NCI-H2196 treated with DMSO at 0.1 percent for 48 hours (cell line): ENCODE measurements around the gene PFKL.

Source experiments
- DNase-seq: peaks from one replicate; lab custom pipeline; 2025; ENCODE audit not compliant: unreplicated experiment; lab: John Stamatoyannopoulos, UW

The PFKL gene

DNA sequence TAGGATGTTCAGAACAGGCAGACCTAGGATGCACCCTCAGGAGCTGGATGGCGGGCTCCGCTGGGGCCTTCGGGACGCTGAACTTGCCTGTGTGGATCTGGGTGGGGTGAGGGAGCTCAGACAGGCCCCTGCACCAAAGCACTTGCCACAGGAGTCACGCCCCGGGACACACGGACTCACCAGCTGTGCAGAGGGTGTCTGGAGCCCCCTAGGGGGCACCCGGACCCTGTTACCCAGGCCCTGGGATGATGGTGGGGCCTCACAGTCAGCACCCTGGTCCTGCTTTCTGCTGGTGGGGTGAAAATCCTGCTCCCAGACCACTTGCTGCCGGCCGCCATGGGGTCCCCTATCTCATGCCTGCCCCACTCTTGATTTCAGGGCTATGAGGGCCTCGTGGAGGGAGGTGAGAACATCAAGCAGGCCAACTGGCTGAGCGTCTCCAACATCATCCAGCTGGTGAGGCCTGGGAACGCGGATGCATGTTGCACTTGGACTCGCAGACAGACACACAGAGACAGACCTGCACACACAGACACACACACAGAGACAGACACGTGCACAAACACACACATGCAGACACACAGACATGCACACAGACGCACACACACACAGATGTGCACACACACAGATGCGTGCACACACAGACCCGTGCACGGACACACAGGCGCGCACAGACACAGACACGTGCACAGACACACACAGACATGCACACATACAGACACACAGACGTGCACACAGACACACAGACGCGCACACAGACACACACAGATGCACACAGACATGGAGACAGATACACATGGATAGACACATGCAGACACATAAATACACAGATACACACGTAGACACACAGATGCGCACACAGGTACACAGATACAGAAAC, 11.0 kb downstream of the PFKL start:
- DNase-seq: no peak

- DNase-seq: no peak
These were observed 12.2 kb downstream of the PFKL start for GRCh38 chr21:44312089-44312488.

DNA sequence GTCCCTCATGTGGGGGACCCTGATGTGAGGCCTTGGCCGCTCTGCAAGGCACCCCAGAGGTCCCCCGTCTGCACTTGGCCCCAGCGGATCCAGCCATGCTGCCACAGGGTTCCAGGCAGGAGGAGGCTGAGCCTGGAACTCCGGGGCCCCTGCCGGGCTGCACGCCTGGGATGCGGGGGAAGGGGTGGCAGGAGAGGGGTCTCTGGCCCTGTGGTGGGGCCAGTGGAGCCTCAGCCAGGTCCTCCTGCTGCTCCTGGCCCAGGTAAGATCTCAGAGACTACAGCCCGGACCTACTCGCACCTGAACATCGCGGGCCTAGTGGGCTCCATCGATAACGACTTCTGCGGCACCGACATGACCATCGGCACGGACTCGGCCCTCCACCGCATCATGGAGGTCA, 12.9 kb downstream of the PFKL start:
- no peak for DNase-seq

- DNase-seq: no peak
These were observed 13.6 kb downstream of the PFKL start for GRCh38 chr21:44313451-44313850.

DNA sequence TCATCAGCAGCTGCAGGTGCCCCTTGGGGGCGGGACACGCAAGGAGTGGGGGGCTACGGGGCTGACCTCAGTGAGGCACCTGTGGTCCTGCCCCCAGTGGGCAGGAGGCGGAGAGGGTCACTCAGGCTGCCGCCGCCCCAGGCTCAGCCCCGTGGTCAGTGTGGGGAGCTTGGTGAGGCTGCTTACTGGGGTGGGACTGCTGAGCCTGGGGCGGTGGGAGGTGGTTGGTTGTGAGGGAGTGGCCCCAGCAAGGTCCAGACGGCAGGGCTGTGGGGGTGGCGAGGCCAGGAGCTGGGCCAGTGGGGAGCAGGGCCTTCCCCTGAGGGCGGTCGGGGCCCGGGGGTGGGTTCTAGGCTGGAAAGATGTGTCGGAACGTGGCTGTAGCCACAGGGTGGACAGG, 14.3 kb downstream of the PFKL start:
- DNase-seq: no peak

GRCh38 chr21:44314561-44314960, 14.7 kb downstream of the PFKL start:
- no peak for DNase-seq

DNA sequence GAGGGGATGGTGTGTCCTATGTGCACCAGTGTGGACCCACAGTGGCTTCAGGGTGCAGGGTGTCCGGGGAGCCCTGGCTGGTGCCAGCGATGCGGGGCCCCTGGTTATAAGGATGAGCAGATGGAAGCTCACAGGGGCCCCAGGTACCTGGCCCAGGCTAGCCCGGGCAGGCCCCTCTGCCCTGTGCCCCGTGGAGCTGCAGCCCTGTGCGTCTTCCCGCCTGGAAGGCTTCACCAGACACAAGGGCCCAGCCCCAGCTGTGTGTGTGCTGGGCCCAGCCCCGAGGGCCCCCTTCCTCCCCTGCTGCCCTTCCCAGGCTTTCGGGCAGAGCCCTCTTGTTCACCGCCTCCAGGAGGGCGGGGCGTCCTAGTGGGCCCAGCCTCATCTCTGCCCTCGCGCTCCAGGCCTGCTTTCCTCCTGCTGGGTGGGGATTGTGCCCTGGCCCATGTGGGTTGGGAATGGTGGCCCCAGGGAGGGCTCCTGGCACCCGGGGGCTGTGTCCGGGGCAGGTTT, 15.9 kb downstream of the PFKL start:
- no peak for DNase-seq

- DNase-seq: no peak
These were observed 16.5 kb downstream of the PFKL start for GRCh38 chr21:44316277-44316900.

GRCh38 chr21:44317241-44317782, 17.5 kb downstream of the PFKL start:
- no peak for DNase-seq

- no peak for DNase-seq
These were observed 18.0 kb downstream of the PFKL start for GRCh38 chr21:44317871-44318270.

DNA sequence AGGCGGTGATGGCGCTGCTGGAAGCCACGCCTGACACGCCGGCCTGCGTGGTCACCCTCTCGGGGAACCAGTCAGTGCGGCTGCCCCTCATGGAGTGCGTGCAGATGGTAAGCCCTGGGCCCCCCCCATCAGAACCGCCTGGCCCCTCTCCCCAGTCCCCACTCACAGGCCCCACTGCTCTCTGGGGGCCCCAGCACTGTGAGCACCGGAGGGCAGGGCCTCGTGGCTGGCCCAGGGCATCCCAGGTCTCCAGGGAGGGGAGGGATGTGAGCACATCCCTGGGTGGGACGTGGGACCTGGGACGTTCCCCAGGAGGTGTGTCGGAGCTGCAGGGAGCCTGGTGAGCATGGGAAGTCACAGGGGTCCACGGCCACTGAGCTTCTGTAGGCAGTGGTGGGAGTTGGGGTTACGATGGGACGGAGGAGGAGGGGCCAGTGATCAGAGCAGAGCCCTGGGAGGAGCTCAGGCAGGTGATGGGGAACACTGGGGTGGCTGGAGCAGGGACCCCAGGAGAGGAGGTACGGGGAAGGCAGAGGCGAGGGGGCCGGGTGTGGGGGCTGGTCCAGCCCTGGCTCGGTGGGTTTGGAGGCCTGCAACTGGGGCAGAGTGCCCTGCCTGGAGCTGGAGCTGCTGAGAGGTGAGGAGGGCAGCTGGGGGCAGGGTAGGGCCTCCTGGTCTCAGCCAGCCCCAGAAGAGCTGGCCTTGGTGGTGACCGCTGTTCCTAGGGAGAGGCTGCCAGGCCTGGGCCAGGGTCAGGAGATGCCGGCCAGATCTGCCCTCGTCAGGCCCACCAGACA, 18.8 kb downstream of the PFKL start:
- DNase-seq: no peak

DNA sequence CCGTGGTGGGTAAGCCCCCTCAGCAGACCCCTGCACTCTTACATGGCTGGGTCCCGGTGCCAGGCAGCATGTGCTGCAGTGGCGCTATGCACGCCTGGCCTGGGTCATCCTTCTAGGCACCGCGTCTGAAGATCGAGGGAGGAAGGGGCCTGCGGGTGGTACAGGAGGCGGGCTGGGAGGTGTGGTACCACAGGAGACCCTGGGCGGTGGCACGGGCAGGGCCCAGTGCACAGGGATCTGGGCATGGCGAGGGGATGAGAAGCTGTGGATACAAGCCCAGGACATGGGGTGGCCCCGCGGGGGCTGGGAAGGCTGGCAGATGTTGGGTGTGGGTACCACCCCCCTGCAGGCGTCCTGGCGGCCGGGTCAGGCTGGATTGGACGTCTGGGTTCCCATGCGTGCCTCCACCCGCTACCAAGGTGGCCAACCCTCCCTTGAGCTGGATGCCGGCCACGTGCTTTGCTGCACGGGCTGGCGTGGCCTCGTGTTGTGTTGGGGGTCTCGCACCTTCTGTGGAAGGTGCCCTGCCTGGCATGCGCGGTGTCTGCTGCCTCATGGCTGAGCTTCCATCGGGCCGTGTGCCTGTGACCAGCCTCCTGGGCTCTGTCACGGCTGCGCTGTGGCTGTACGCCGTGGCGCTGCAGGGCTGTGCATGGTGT, 19.7 kb downstream of the PFKL start:
- DNase-seq: no peak

DNA sequence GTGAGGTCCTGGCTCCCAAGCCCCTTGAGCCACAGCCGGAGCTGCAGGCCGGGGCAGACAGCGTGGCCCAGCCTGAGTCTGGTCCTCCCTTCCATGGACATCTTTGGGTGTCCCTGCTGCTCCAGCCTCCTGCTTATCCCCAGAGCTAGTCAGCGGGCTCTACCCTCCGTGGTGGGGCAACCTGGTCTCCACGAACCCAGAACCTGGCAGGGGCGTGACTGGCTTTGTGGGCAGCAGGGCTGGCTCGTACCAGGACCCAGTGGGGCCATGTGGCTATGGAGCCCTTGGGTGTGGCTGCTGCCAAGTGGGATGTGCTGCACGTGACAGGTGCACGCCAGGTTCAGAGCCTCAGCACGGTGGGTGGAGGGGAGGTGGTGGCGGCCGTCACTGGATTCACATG, 21.0 kb downstream of the PFKL start:
- no peak for DNase-seq

GRCh38 chr21:44321846-44322450, 22.1 kb downstream of the PFKL start:
- DNase-seq: no peak

- DNase-seq: no peak
These were observed 22.9 kb downstream of the PFKL start for GRCh38 chr21:44322621-44323325.

GRCh38 chr21:44323591-44323990, 23.7 kb downstream of the PFKL start:
- no peak for DNase-seq

- DNase-seq: no peak
These were observed 24.4 kb downstream of the PFKL start for GRCh38 chr21:44324106-44324853.

- DNase-seq: no peak
These were observed 24.9 kb downstream of the PFKL start for GRCh38 chr21:44324854-44325107.
